Choroid plexus epithelial cell (primary cell): Measurements from ENCODE around the gene TTC39C.

Source experiments
- DNase-seq: peaks from one replicate; pipeline ENCODE4 v3.0.0-alpha.2; 2010; ENCODE audit warnings: low read depth
- H3K4me3 ChIP-seq: 2 replicates; pipeline ENCODE4 v1.5.1; 2011; ENCODE audit warnings: low read depth, mild to moderate bottlenecking, control low read depth, low read length, moderate library complexity
- TF ChIP-seq, protein P1 (sequence below): conservative IDR thresholded peaks from 2 replicates; pipeline ENCODE4 v1.5.1; 2011; ENCODE audit warnings: low read depth, mild to moderate bottlenecking, control low read depth, inconsistent platforms, low read length, moderate library complexity

The TTC39C gene

DNA sequence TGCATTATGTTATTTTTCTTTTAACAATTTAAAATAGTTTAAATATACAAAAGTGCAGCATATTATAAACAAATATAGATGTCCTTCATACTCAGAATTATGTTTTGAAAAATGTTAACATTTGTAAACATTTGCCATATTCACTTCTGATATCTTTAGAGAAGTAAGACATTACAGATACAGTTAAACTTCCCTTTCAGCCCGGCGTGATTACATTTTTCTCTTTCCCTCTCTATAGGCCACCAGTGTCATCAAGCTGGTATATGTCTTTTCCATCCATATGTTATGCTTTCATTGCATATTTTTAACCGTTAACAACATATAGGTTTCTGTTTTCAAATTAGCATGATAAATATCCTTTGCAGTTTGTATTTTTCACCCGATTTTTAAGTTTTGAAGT, 27.1 kb downstream of the TTC39C start:
- TF ChIP-seq, protein P1, sequence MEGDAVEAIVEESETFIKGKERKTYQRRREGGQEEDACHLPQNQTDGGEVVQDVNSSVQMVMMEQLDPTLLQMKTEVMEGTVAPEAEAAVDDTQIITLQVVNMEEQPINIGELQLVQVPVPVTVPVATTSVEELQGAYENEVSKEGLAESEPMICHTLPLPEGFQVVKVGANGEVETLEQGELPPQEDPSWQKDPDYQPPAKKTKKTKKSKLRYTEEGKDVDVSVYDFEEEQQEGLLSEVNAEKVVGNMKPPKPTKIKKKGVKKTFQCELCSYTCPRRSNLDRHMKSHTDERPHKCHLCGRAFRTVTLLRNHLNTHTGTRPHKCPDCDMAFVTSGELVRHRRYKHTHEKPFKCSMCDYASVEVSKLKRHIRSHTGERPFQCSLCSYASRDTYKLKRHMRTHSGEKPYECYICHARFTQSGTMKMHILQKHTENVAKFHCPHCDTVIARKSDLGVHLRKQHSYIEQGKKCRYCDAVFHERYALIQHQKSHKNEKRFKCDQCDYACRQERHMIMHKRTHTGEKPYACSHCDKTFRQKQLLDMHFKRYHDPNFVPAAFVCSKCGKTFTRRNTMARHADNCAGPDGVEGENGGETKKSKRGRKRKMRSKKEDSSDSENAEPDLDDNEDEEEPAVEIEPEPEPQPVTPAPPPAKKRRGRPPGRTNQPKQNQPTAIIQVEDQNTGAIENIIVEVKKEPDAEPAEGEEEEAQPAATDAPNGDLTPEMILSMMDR, result no peak
- DNase-seq, result no peak
- H3K4me3 ChIP-seq, result no peak overlapping the region

DNA sequence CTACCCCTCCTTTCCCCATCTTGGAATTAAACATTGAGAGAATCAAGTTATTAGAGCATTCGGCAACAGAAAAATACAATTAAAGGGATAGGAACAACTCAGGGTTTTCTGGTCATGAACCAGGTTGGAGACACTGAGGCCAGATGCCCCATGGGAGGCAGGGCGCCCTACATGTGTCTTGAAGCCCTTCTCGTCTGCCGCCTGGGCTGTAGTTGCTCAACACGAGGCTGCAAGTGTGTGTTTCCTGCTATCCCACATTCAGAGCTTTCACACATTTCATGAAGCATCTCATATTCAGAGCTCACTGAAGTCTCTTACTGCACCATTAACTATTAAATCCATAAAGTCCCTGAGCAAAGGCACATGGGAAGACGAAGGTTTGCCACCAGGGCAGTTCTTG, 28.8 kb downstream of the TTC39C start:
- no peak for DNase-seq
- TF ChIP-seq, protein P1, result no peak
- H3K4me3 ChIP-seq, result no peak overlapping the region

DNA sequence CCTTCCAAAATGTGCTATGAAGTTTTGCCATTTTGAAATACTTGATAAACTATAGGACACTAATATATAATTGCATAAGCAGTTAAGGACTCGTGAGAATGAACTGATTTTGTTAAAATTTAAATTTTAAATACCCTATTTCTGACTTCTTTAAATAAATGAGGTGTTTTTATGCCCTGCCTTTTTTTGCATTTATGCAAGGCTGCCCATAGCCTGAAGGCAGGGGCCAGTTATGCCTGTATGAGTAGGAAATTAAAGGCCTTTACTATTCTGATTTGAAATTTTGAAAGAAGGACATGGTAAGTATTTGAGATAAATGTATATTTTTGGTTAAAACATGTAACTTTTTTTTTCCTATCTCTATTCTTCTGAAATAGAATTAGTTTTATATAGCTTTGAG, 33.7 kb downstream of the TTC39C start:
- TF ChIP-seq, protein P1, result no peak

DNA sequence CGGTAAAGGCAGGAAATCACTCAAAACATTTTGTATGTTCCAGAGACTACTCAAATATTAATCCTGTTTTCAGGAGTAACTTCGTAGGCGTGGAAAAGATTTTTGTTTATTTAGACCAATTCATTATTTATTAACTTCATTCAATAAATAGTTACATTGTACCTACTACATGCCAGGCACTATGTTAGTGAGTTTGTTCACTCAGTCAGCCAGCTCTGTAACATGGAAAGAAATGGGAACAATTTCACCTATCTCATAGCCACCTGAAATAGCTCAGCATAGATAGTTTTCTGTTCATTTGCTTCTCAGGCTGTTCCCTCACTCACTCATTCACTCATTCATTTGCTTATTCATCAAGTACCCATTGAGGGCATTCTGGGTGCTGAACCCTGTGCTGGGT, 34.6 kb downstream of the TTC39C start:
- DNase-seq, result no peak
- TF ChIP-seq, protein P1, result no peak
- H3K4me3 ChIP-seq, result no peak overlapping the region

More for the DNA sequence above, 33.7 kb downstream of the TTC39C start:
- no peak for DNase-seq
- H3K4me3 ChIP-seq, result no peak overlapping the region

DNA sequence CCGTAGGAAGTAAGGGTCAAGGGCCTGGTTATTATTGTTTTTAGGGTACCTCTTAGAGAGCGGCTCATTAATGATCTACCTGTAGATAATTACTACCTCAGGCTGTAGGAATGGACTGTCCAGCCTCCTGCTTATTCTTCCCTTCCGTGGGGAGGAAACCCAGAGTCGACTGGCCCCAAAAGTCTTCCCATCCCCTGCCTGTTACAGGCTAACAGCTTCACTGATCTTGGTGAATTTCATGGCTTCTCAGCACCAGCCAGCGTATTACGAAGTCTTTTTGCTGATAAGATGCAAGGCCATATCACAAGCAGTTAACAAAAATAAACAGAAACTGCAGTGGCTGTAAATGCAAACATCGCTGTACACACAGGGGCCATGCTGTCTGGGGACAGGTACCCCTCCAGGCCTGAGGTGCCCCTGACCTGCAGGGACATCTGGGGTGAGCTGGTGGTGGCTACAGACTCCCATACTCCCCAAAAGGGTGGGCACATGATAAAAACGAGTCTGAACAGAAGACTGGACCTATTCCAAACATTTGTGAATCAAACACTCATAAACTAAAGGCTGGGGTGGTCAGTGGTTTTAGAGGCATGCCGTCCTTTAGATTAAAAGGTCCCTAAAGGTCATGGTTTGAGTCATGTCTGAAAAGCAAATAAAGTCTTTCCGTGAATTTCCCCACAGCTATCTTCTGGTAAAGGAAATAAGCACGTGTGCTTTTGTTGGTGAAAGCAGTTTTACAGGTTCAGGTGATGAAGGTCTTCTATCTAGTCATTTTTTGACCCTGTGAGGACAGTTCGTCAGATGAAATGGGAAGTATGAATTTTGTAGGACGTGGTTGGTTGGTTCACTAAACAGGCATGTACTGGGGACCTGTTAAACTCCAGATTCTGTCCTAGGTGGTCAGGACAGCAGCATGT, 36.7 kb downstream of the TTC39C start:
- no peak overlapping the region for H3K4me3 ChIP-seq
- peak; percentile 49 for DNase-seq

DNA sequence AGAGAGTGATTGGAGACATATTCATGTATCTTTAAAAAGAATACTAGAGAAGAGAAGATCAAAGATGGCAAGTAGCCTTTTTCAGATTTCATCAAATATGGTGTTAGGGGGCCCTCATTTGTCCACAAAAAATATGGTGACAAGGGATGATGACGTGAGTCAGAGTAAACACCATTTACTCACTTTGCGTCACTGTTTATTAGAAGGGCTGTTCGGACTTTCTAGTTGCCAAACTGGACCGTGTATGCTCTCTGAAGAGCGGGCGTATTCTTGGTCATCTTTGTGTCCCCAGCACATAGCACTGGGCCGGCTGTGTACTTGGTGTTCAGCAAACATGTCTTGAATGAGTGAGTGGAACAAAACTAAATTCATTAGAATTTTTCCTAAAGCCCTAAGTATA, 37.5 kb downstream of the TTC39C start:
- TF ChIP-seq, protein P1, result no peak
- DNase-seq, result no peak
- no peak overlapping the region for H3K4me3 ChIP-seq

More for the DNA sequence above, 36.7 kb downstream of the TTC39C start:
- TF ChIP-seq, protein P1, result no peak

DNA sequence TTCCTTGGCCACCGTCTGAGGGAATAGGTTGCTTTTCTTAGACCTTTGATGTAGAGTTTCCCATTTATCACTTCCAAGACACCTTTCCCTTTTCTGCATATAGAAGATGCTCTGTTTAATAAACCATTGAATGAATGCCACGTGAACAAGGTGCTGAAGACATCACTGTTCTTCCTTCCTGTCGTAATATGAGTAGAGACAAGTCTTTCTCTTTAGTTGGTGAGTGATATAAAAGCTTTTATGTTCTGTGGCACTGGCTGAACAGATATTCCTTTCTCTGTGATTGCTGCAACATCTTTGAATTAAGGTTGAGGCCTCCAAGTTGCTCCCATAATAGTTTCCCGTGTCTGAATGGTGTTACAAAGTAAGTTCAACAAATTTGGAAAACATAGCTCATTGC, 38.7 kb downstream of the TTC39C start:
- TF ChIP-seq, protein P1, result no peak
- H3K4me3 ChIP-seq, result no peak overlapping the region
- DNase-seq, result no peak
